OCI-M2 (cell line): ENCODE measurements around the gene IL23R.
A peak's percentile ranks its signal among the peaks of the same experiment; 100 is the strongest.

Experiments
- DNase-seq: peaks from one replicate; lab custom pipeline; 2025; ENCODE audit not compliant: unreplicated experiment; lab: John Stamatoyannopoulos, UW

The IL23R gene

DNA sequence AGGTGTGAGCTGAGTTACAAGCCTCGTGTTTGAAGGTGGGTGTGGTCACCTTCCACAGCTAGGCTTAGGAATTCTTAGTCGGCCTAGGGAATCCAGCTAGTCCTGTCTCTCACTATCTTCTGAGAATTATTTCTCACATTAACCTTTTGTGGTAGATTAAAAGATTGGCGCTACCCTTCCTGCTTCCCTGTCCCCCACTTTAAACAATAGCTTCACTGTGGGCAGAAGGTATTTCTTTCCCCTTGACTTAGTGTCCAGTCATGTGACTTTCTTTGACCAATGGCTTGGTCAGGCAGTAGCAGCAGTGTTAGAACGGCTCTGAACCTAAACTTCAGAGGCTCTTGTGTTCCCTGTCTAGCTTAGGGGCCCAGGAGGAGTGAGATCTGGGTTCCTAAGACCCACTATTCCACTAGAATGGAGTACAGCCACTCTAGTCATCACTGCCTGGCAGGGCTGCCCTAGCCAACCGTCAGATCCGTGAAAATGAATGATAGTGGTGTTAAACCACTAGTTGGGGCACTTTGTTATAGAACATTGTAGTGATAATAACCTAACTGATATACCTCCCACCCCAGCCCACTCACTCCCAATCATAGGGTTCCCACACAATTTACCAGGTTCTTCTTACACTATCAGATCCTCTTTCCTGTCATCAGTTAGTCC is 17.6 kb upstream of the IL23R start:
- DNase-seq: peak; percentile 70

DNA sequence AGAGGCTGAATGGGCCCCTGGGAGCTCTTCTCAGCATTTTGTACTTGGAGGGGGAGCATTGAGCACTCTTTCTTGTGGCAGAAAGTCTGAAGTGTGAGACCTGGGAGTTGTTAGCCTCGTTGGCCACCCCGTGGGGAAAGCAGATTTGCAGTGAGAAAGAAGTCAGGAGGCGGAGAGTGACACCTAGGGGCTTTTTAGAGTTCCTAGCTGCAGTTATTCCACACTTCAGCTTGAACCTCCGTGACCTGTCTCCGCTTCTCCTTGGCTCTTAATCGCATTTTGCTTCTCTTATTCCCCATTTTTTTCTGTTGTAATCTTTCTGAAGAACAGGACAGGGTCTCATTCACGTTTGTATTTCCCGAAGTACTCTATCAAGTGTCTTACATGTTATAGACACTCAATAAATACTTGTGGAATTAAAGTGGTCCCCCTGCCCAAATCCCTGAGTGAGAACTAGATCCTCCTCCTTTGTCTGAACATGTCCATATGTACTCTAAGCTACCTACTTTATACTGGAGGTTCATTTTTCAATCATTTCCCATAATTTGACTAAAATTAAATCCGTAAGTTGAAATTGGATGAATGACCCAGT is 17.0 kb upstream of the IL23R start:
- peak; percentile 70 for DNase-seq

DNA sequence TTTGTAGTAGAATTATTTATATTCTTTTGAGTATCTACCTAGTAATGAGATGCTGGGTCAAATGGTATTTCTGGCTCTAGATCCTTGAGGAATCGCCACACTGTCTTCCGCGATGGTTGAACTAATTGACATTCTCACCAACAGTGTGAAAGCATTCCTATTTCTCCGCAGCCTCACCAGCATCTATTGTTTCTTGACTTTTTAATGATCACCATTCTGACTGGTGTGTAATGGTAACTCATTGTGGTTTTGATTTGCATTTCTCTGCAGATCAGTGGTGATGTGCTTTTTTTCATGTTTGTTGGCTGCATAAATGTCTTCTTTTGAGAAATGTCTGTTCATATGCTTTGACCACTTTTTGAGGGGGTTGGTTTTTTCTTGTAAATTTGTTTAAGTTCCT is 15.3 kb upstream of the IL23R start:
- DNase-seq: no peak

DNA sequence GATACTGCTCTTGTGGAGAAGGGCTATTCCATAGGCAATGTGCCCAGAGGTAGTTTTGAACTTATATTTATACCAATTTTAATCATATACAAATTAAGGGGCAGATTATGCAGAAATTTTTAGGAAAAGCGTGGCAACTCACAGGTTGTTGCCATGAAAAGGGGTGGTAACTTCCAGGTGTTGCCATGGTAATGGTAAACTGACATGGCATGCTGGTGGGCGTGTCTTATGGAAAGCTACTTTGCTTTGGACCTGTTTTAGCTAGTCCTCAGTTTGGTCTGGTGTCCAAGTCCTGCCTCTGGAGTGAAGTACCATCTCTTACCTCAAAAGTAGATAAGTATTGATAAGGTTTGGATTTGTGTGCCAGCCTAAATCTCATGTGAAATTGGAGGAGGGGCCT is 7.9 kb upstream of the IL23R start:
- DNase-seq: no peak

DNA sequence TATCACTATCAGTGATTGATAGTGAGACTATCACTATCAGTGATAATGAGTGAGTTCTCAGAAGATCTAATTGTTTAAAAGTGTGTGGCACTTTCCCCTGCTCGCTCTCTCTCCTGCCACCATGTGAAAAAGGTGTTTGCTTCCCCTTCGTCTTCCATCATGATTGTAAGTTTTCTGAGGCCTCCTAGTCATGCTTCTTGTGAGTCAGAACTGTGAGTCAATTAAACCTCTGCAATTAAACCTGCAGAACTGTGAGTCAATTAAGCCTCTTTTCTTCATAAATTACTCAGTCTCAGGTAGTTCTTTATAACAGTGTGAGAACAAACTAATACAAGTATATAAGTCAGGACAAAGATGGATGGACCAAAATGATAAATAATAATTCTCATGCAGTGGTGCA is 7.0 kb upstream of the IL23R start:
- DNase-seq: no peak

DNA sequence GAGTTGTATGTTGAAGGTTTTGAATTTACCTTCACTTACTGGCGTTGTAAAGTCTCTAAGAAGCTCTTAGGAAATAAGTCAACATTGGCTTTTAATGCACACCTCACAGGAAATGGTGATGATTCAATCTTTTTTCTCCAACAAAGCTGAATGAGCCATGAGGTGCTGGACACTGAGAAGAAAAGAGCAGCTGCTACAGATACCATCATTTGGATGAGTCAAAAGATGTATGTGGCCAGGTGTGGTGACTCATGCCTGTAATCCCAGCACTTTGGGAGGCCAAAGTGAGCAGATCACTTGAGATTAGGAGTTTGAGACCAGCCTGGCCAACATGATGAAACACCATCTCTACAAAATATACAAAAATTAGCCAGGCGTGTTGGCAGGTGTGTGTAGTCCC is 3.3 kb upstream of the IL23R start:
- no peak for DNase-seq

DNA sequence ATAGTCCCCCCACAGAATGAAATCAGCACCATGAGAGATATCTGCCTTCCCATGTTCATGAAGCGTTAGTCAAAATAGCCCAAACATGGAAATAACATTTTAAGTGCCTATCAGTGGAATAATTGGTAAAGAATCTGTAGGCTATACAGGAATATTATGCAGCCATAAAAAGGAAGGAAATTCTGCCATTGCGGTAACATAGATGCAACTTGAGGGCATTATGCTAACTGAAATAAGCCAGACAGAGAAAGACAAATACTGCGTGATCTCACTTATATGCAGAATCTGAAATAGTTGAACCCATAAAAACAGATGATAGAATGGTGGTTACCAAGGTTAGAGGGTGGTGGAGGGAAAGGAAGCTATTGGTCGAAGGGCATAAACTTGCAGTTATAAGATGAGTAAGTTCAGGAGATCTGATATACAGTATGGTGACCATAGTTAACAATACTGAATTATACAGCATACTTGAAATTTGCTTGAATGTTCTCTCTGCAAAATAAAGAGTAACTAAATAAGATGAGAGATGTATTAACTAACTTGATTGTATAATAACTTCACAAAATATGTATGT is 699 bp upstream of the IL23R start:
- DNase-seq: no peak

DNA sequence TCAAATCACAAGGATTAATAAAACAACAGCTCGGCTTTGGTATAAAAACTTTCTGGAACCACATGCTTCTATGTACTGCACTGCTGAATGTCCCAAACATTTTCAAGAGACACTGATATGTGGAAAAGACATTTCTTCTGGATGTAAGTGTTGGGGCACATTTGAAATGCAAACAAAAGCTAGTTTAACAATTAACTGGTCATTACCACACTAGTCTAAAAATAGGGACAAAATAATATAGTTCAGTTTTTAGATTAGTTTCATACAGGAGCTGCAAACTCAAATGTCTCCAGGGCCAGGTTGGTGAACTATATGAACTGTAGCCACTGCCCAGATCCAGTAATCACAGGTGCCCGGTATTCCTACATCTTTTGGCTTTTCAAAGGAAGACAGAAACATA is 3.2 kb downstream of the IL23R start:
- DNase-seq: no peak

DNA sequence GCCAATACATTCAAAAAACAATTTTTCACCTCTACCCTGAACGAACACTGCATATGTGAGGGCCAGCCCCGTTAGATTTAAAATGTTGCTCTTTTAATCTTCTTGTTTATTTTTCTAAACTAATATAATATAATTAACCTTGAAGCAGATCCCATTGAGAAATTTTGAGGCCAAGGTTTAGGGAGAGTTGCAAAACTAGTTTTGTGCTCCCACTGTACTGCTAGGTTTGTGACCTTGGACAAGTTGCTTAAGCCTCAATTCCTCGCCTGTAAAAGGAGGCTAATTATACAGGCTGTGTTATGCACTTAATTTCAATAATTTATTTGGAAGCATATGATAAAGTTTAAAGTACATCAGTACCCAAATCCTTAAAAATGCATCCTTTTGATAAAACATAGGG is 3.7 kb downstream of the IL23R start:
- no peak for DNase-seq

DNA sequence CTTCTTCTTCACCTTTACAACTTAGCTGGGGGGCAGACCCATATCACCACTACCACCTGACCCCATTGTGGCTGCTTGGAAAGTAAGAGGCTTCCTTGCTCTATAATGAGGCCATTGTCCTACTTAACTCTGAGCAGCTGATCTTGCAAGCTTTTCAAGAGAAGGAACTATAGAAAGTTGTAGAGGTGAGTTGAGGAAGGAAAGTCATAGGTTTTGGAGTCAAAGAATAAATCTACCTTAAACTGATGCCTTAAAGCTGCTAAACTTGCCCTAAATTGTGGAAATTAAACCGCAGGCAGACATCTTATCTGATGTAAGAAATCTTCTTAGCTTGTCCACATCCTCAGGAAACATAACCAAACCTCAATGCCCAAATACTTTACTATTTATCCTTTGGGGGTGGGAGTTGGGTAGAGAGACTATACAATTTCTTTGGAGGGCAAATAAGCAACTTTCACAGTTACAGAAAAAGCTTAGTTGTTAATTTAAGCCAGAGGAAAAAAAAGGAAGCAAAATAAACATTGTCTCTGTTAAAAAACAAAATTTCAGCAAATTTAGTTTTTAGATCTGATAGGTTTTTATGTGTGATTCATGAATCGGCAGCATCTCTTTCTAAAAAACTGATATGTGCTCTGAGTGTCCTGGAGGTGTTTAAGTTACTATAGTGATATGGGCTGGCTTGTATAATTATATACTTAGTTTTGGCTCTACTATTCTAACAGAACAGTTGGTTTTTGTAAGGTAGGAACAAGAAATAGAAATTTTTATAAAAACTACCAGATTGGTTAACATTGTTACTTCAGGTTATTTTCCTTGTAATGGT is 4.7 kb downstream of the IL23R start:
- no peak for DNase-seq

DNA sequence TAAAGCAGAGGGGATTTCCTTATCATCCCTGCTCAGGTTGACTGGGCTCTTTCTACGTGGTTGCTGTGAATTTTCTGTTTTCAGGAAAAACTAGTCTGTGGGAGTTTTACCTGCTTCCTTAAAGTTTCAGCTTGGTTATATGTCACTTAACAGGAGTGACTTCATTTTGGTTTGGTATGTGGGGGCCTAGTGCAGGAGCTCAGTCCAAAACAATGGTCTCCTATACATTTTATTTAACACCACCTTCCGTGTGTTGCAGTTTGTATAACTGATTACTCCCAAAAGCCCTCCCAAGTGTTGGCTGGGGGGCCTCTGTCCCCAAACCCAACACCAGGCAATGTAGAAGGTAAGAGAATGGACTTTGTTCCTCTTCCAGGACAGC is 5.3 kb downstream of the IL23R start:
- no peak for DNase-seq

DNA sequence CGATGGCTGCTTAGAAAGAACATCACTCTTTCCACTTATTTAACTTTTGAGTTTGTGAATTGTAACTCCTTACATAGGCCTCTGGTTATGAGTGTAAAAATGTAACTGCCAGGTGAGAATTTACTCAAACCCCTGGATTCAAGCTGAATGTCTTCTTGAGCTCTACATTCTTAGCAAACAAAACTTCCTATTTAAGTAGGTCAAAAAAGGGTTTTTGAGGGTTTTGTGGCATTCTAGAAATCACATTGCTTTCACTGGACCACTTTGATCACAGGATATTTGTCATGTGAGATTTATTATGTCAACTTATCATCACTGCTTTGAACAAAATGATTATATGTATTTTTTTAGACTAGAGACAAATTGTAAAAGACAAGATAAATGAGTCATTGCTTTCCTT is 5.7 kb downstream of the IL23R start:
- no peak for DNase-seq

DNA sequence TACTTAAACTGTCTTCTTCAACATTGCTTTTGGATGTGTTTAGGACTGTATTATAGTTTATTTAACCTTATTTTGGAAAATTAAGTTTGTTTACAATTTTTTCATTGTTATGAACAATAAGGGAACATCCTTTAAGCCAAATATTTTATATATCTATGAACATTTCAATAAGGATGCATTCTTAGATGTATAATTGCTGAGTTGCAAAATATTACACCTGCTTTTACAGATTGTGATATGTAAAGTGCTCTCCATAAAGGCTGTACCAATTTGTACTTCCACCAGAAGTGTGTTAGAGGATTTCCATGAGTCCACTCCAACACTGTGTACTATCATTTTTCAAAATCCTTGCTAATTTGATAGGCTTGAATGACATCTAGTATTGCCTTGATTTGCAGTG is 7.7 kb downstream of the IL23R start:
- no peak for DNase-seq

DNA sequence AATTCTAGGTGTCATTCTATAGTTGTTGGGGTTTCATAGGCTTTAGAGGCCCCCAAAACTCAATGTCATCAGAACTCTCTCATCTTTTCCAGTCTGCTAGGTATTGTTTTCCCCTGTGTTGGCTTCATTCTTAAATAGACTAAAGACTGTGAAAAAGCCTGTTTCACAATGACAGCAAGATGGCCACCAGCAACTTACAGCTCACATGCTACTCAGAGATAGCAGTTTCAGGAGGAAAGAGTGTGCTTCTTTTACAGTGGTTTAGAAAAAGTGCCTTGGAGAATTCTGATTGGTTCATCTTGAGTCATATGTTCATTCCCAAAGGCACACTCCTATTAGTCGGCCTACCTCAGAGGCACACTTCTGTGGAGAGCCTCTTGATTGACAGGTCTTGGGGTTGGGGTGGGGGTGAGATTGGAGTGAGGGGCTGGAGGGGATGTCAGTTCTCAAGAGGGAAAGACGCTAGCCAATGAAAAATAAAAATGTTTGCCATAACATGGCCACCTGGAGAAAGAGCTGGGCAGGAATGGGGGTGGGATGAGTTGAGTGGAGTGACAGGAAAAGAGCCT is 8.5 kb downstream of the IL23R start:
- no peak for DNase-seq

DNA sequence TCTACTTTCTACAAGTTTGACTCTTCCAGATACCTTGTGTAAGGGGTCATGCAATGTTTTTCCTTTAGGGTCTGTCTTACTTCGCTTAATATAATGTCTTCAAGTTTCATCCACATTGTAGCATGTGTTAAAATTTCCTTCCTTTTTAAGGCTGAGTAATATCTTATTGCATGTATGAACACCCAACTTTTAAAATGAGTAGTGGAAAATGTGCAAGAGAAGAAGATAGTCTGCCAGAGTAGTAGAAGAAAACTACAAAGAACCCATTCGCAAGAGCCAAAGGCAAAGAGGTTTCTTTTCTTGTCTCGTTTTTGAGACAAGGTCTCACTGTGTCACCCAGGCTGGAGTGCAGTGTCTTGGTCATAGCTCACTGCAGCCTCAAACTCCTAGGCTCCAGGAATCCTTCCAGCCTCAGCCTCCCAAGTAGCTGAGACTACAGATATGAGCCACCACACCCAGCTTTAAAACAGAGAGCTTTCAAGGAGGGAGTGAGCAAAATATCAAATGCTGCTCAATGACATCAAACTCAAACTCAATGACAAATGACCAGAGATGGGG is 9.4 kb downstream of the IL23R start:
- DNase-seq: no peak

DNA sequence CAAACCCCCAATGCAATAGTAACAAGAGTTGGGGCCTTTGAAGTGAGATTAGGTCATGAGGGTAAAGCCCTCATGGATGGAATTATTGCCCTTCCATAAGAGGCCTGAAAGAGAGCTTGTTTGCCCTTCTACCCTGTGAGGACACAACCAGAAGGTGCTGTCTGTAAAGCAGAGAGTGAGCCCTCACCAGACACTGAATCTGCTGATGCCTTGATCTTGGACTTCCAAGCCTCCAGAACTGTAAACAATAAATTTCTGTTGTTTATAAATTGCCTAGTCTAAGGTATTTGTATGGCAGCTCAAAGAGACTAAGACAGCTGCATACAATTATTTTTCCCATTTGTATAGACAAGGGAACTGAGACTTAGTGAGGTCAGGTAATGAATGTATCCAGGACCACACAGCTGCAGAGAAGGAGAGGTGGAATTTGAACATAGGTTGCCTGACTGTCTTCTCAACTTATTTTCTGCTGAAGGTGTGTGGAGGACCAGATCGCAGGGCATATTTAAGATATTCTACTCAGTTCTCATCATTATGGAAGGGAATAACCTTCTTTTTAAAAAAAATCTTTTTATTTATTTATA is 18.7 kb downstream of the IL23R start:
- no peak for DNase-seq

DNA sequence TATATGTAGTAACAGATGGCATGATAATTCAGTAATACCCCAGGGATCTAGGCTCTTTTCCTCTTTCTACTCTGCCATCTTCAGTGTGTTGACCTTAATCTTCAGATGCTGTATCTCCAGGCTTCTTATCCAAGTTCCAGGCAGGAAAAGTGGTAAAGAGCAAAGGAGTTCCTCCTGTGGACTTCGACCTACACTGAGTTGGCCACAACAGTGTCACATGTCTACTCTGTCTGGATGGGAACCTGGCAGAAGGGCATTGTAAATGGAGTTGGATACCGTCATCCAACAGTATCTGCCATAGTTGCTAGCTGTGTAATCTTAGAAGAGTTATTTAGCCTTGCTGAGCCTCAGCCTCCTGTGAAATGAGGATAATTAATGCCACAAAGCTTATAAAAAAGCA is 21.9 kb downstream of the IL23R start:
- no peak for DNase-seq

DNA sequence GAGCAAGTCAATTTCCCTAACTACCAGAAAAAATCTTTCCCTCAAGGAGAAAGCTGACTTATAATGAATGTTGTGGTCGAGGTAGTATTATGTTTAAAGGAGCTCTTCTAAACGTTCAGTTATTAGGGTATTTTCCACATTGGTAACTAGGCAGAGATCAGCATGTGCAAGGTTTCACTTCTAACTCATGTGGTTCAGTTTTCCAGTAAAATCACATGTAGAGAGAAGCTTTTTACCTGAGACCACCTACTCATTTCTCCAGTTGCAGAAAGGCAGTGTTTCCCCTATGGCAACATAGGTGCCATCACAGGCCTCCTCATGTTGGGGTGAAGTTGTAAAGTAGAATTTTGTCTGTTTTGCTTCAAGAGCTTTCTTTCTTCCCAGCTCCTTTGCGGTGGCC is 23.7 kb downstream of the IL23R start:
- no peak for DNase-seq

DNA sequence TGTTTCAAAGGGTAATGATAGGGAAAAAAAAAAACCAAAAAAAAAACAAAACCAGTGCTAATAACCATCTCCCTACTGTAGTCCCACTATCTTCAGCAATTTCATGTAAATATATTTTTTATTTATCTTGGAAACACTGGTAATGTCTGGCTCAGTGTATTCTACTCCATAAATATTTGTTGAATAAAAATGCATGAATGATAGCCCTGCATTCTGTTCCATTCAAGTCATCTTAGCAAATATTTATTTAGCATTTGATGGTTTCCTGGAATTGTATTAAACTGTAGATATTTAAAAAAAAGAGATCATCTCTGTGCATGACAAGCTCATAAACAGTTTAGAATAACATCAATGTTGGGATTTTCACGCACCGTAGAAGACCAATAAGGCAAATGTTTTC is 24.2 kb downstream of the IL23R start:
- no peak for DNase-seq

DNA sequence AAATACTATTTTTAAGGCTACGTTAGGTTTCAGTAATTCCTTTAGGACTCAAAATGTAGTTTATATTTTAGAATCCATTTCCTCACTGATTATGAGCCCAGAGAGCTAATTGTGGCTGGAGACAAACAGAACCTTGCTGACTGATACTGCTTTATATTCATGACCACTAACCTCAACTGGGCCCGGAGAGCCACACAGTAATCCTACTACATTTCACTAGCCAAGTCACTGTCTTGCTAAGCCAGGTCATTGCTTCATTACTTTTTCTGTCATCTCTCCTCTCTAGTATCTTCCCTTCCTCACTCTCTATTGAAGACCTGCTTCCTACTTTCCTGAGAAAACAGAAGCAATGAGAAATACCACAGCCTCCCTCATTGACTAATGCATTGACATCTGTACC is 24.7 kb downstream of the IL23R start:
- DNase-seq: no peak
